EL (cell line): ENCODE data around the gene IL12RB2.
"Not testable (repeated sequence)": the region's sequence is repeated elsewhere in the genome, so short reads cannot be mapped to it uniquely, and the experiment has no call there.

ENCODE experiments used
- DNase-seq: peaks from one replicate; pipeline ENCODE4 v3.0.0-alpha.2; 2016

IL12RB2 gene

DNA sequence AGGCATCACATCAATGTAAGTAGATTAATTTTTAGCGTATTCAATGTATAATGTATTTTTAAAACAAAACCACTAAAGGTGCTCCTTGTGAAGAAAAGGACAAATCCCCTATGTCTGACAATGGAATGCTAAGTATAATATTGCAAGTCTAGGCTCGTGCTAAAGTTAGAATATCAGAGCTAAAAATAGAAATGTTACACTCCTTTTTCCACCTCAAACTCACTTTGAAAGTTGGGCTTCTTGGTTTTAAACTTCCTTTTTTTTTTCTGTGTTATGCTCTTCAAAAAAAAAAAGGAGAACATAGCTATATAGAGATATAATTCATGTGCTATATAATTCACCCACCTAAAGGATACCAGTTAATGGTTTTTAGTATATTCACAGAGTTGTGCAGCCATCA, 126.2 kb downstream of the IL12RB2 start:
- DNase-seq: no peak

DNA sequence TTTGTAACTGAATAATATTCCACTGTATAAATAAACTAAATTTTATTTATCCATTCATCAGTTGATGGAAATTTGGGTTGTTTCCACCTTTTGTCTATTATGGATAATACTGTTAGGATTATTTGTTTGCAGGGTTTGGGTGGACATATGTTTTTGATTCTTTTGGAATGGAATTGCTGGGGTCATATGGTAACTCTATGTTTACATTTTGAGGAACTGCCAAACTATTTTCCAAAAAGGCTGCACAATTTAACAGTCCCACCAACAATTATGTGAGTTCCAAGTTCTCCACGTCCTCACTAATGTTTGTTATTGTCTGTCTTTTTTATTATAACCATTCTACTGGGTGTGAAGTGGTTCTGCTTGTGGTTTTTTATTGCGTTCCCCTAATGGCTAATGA, 126.8 kb downstream of the IL12RB2 start:
- DNase-seq: no peak

GRCh38 chr1:67436511-67437055, 128.9 kb downstream of the IL12RB2 start:
- no peak for DNase-seq

- DNase-seq: no peak
Measured at GRCh38 chr1:67437961-67438360, 130.3 kb downstream of the IL12RB2 start.

DNA sequence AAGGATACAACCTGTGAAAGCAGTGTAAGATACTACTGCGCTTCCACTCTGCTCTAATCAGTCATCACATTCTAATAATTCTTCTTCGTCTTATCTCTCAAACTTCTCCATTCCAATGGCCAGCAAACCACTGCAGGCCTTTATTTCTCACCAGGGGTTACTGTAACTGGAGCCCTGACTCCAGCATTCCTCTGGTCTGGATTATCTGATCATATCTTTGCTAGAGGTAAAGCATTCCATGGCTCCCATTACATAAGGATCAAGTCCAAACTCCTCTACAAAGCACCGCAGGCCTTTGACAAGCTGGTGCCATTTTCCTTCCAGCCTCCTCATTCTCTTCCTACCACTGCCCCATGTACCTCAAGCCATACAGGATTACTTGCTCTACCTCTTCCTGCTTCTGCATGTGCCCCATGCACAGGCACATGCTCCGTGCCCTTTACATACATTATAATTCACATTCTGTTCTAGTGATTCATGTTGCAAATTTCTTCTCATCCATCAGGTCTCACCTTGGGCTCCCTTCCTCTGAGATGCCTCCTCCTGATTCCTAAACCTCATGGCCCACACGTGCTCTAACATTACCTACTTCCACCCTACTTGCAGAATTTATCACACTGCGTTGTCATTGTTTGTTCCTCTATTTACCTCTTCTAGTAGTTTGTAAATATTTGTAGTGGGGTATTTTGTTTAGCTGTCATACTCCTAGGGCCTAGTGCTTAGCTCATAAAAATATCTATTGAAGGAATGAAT, 131.8 kb downstream of the IL12RB2 start:
- no peak for DNase-seq

- DNase-seq: no peak
Measured at GRCh38 chr1:67440339-67440738, 132.7 kb downstream of the IL12RB2 start.

GRCh38 chr1:67441183-67441582, 133.5 kb downstream of the IL12RB2 start:
- DNase-seq: peak; percentile 54

DNA sequence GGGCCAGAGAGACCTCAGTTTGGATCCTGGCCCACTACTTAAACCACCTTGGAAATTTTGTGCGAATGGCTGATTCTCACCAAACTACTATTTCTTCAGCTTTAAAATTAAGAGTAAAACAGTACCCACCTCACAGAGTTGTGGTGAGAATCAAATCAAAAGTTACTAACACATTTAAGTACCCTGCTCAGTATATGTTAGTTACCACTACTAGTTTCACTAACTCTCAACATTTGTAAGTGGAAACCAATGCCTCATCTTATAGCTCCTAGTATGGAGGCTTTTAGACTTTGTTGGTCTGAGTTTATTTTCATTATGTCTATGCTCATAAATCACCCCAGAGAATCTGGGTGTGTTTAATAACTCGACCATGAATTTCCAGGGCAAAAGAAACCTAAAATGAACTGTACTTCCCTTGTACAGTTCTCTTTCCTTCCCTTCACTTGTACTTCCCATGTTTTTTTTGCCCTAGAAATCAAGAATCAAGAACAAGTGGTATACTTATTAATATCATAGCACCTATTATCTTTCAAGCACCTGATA, 134.1 kb downstream of the IL12RB2 start:
- no peak for DNase-seq

- not testable (repeated sequence) for DNase-seq
Measured at GRCh38 chr1:67446014-67446413, 138.3 kb downstream of the IL12RB2 start.
